ENCODE results near the gene CCDC137. TPM values are rescaled to one million over a fixed set of nuclear protein-coding genes. Genes with fewer than 3 reads are reported as not detected.

Gene CCDC137
- total and polyA plus RNA-seq, 2 of the 13 experiments (the other 11 are each of a cell fraction or from before 2014, with no cell fraction given): 14.6 to 39.1 TPM

- TF ChIP-seq E2F1 (CRISPR knock-in tag; IDR thresholded peaks at IDR 0.05) (peak; percentile 70), HOXA7 (CRISPR knock-in tag; IDR thresholded peaks at IDR 0.05) (0 out of 2 replicates have a peak, but pooled peaks have one; percentile 56), ZNF746 (CRISPR knock-in tag; IDR thresholded peaks at IDR 0.05) (peak; percentile 83), SAP130 (CRISPR knock-in tag; IDR thresholded peaks at IDR 0.05; ENCODE audit: low read depth) (peak; percentile 97), ZBTB7A (CRISPR knock-in tag; IDR thresholded peaks at IDR 0.05) (peak; percentile 92), FOXC1 (CRISPR knock-in tag; IDR thresholded peaks at IDR 0.05; ENCODE audit: borderline replicate concordance) (peak; percentile 60; the same call in 1 of the 2 replicates), ZNF891 (CRISPR knock-in tag; IDR thresholded peaks at IDR 0.05) (no peak), TP53 (CRISPR knock-in tag; conservative IDR thresholded peaks at IDR 0.05) (no peak), IRX3 (CRISPR knock-in tag; IDR thresholded peaks at IDR 0.05; ENCODE audit: borderline replicate concordance, low read depth) (no peak), ZBTB21 (CRISPR knock-in tag; IDR thresholded peaks at IDR 0.05) (no peak), ZNF709 (CRISPR knock-in tag; IDR thresholded peaks at IDR 0.05) (peak; percentile 91), MIXL1 (CRISPR knock-in tag; IDR thresholded peaks at IDR 0.05) (no peak), ADNP (CRISPR knock-in tag; IDR thresholded peaks at IDR 0.05) (no peak), NAIF1 (CRISPR knock-in tag; IDR thresholded peaks at IDR 0.05; ENCODE audit: borderline replicate concordance) (no peak), POLR2G (IDR thresholded peaks at IDR 0.05; ENCODE audit: low read depth, low read length) (peak; percentile 77), SP4 (CRISPR knock-in tag; IDR thresholded peaks at IDR 0.05) (peak; percentile 84), DR1 (CRISPR knock-in tag; IDR thresholded peaks at IDR 0.05) (no peak; the same call in 1 of the 2 replicates), SIX4 (CRISPR knock-in tag; IDR thresholded peaks at IDR 0.05) (no peak), IKZF4 (CRISPR knock-in tag; IDR thresholded peaks at IDR 0.05; ENCODE audit: borderline replicate concordance, low read depth, not compliant biosample characterization) (peak; percentile 83), NFATC3 (CRISPR knock-in tag; IDR thresholded peaks at IDR 0.05) (no peak; the same call in 1 of the 2 replicates), ZNF441 (CRISPR knock-in tag; IDR thresholded peaks at IDR 0.05; ENCODE audit: borderline replicate concordance) (no peak), ZNF180 (CRISPR knock-in tag; IDR thresholded peaks at IDR 0.05; ENCODE audit: borderline replicate concordance, low read depth) (no peak), ZNF780A (CRISPR knock-in tag; IDR thresholded peaks at IDR 0.05) (peak; percentile 92; the same call in 1 of the 2 replicates)
- TF ChIP-seq, protein P1, sequence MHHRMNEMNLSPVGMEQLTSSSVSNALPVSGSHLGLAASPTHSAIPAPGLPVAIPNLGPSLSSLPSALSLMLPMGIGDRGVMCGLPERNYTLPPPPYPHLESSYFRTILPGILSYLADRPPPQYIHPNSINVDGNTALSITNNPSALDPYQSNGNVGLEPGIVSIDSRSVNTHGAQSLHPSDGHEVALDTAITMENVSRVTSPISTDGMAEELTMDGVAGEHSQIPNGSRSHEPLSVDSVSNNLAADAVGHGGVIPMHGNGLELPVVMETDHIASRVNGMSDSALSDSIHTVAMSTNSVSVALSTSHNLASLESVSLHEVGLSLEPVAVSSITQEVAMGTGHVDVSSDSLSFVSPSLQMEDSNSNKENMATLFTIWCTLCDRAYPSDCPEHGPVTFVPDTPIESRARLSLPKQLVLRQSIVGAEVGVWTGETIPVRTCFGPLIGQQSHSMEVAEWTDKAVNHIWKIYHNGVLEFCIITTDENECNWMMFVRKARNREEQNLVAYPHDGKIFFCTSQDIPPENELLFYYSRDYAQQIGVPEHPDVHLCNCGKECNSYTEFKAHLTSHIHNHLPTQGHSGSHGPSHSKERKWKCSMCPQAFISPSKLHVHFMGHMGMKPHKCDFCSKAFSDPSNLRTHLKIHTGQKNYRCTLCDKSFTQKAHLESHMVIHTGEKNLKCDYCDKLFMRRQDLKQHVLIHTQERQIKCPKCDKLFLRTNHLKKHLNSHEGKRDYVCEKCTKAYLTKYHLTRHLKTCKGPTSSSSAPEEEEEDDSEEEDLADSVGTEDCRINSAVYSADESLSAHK (CRISPR knock-in tag; IDR thresholded peaks at IDR 0.05; ENCODE audit: borderline replicate concordance): 0 out of 2 replicates have a peak, but pooled peaks have one; percentile 66
- TF ChIP-seq, protein P2, sequence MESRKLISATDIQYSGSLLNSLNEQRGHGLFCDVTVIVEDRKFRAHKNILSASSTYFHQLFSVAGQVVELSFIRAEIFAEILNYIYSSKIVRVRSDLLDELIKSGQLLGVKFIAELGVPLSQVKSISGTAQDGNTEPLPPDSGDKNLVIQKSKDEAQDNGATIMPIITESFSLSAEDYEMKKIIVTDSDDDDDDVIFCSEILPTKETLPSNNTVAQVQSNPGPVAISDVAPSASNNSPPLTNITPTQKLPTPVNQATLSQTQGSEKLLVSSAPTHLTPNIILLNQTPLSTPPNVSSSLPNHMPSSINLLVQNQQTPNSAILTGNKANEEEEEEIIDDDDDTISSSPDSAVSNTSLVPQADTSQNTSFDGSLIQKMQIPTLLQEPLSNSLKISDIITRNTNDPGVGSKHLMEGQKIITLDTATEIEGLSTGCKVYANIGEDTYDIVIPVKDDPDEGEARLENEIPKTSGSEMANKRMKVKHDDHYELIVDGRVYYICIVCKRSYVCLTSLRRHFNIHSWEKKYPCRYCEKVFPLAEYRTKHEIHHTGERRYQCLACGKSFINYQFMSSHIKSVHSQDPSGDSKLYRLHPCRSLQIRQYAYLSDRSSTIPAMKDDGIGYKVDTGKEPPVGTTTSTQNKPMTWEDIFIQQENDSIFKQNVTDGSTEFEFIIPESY (CRISPR knock-in tag; IDR thresholded peaks at IDR 0.05): no peak; the same call in 1 of the 2 replicates
Observed at GRCh38 chr17:81713556-81714411, 47.2 kb downstream of the CCDC137 start (continued).
